Kidney (tissue), 14 donors: ENCODE data around the gene SCN5A. TPM values are rescaled to one million over a fixed set of nuclear protein-coding genes. Genes with fewer than 3 reads are reported as not detected.

ENCODE experiments used
- DNase-seq, 5 donors: peaks; one replicate each; pipeline ENCODE4 v3.0.0-alpha.2; 2013 to 2020
- FAIRE-seq: peaks from 2 replicates; lab custom pipeline; 2012; peaks lifted over from hg19 to GRCh38; lab: Jason Lieb, UNC
- H3K27ac ChIP-seq, 2 donors: one replicate each; pipeline ENCODE4 v1.7.0; 2013; ENCODE audit warnings: low read depth in 2 of 2, low read length in 2 of 2, inconsistent platforms in 1 of 2
- H3K27me3 ChIP-seq: one replicate; pipeline ENCODE4 v1.7.1; 2013; ENCODE audit warnings: low read length, inconsistent platforms; ENCODE audit not compliant: control insufficient read depth, insufficient read depth
- H3K36me3 ChIP-seq, 3 donors: one replicate each; pipeline versions ENCODE4 v1.7.0 to v1.7.1; 2013; ENCODE audit warnings: low read length in 3 of 3, control low read depth in 1 of 3, inconsistent platforms in 1 of 3; ENCODE audit not compliant: insufficient read depth in 3 of 3, control insufficient read depth in 2 of 3
- H3K4me1 ChIP-seq, 3 donors: one replicate each; pipeline versions ENCODE4 v1.7.0 to v1.7.1; 2013; ENCODE audit warnings: low read length in 3 of 3, inconsistent platforms in 1 of 3, low read depth in 1 of 3; ENCODE audit not compliant: control insufficient read depth in 2 of 3, insufficient read depth in 2 of 3
- H3K4me3 ChIP-seq, 3 donors: one replicate each; pipeline versions ENCODE4 v1.7.0 to v1.8.1; 2013; ENCODE audit warnings: low read length in 3 of 3, control low read depth in 1 of 3, inconsistent platforms in 1 of 3
- H3K9ac ChIP-seq, 3 donors: one replicate each; pipeline versions ENCODE4 v1.7.0 to v1.7.1; 2013; ENCODE audit warnings: low read length in 3 of 3, control low read depth in 1 of 3, inconsistent platforms in 1 of 3
- H3K9me3 ChIP-seq, 3 donors: one replicate each; pipeline versions ENCODE4 v1.7.0 to v1.7.1; 2013; ENCODE audit warnings: low read length in 3 of 3, control low read depth in 1 of 3, inconsistent platforms in 1 of 3; ENCODE audit not compliant: control insufficient read depth in 2 of 3, insufficient read depth in 1 of 3
- CTCF ChIP-seq: IDR thresholded peaks from 3 replicates; pipeline ENCODE4 v1.5.1; 2012; ENCODE audit warnings: mild to moderate bottlenecking, moderate library complexity, borderline replicate concordance; ENCODE audit not compliant: insufficient read depth; ENCODE audit errors: extremely low read depth
- intact Hi-C: fragments of 100-400 bp; cut with DNase I; formaldehyde crosslinking; loops from one replicate; pipeline ENCODE4 v1.11.1; 2022
- polyA plus RNA-seq: library from polyadenylated mRNA; stranded (reverse); fragments of 350-450 nt; fragmentation: Illumina TruSeq; extraction: RNeasy Lipid Tissue Mini Kit (QIAGEN cat#74804); gene quantifications from one replicate; pipeline ENCODE4 v1.2.3, GENCODE V29; 2014; ENCODE audit warnings: low read depth, low replicate concordance; ENCODE audit not compliant: insufficient read depth
- total RNA-seq: library from RNA; stranded (reverse); fragmentation: NEBNext Ultra II Directional; extraction: Animal tissue kit (Norgen Biotek cat#: 25700); gene quantifications from one replicate; pipeline ENCODE4 v1.2.1, GENCODE V29; 2021
- donor health status: control.
- donor health status: control.
- donor health status: control.
- donor health status: control.
- donor health status: control.
- donor health status: DM: yes; HTN: yes; CAD: no.
- donor health status: Normal renal cell carcinoma (clear cell type).

Gene SCN5A
- total and polyA plus RNA-seq, 2 donors from 2014 or later, result 0.06 to 0.72 TPM

DNA sequence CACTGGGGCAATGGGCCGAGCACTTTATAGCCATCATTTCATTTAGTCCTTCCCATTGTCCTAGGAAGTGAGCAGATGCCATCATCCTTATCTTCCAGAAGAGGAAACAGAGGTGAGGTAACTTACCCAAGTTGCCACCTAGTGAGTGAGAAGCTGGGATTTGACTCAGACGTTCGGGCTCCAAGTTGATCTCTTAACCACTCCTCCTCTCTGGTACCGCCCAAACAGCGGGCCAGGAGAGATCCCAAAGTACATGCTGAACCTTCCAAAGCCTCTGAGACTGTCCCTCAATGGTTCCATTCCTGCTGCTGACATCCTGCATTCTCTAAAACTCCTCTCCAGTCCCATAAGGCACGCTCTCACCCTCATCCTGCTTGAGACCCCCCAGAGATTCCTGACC lies 97.1 kb downstream of the SCN5A start:
- intact Hi-C loops, result no loop called here
- no peaks in the 10 kb centered on the region for H3K36me3 ChIP-seq
- H3K9ac ChIP-seq, result no peak overlapping the region
- no peak for TF ChIP-seq CTCF
- no peak for FAIRE-seq
- H3K9me3 ChIP-seq, result no peaks in the 10 kb centered on the region
- H3K27ac ChIP-seq, result no peak overlapping the region
- no peaks in the 10 kb centered on the region for H3K27me3 ChIP-seq
- H3K4me1 ChIP-seq, result no peaks in the 10 kb centered on the region
- no peak for DNase-seq
- no peak overlapping the region for H3K4me3 ChIP-seq

DNA sequence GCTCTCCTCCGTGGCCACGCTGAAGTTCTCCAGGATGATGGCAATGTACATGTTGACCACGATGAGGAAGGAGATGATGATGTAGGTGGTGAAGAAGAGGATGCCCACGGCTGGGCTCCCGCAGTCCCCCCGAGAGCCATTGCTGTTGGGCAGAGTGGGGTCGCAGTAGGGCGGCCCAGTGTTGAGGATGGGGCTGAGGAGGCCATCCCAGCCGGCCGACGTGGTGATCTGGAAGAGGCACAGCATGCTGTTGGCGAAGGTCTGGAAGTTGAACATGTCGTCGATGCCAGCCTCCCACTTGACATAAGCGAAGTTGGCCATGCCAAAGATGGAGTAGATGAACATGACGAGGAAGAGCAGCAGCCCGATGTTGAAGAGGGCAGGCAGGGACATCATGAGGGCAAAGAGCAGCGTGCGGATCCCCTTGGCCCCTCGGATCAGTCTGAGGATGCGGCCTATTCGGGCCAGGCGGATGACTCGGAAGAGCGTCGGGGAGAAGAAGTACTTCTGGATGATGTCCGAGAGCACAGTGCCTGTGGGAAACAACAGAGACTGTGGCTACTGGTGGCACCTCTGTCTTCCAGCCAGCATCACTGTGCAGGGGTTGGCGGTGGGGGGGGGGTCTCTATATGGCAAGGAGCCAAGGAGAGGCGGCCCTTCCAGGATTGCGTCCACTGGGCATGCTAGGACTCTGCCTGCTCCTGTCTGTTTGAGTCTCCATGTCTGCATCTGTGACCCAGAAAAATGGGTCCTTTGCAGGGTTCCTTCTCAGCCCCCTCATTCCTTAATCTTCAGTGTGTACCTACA lies 98.3 kb downstream of the SCN5A start:
- no peaks in the 10 kb centered on the region for H3K27me3 ChIP-seq
- DNase-seq, result peak in 1 of 5 donors; percentile 45
- no peak overlapping the region for H3K9ac ChIP-seq
- intact Hi-C loops, result no loop called here
- H3K4me1 ChIP-seq, result no peaks in the 10 kb centered on the region
- no peak for TF ChIP-seq CTCF
- no peak overlapping the region for H3K27ac ChIP-seq
- no peak overlapping the region for H3K4me3 ChIP-seq
- H3K36me3 ChIP-seq, result no peaks in the 10 kb centered on the region
- no peaks in the 10 kb centered on the region for H3K9me3 ChIP-seq
- no peak for FAIRE-seq

DNA sequence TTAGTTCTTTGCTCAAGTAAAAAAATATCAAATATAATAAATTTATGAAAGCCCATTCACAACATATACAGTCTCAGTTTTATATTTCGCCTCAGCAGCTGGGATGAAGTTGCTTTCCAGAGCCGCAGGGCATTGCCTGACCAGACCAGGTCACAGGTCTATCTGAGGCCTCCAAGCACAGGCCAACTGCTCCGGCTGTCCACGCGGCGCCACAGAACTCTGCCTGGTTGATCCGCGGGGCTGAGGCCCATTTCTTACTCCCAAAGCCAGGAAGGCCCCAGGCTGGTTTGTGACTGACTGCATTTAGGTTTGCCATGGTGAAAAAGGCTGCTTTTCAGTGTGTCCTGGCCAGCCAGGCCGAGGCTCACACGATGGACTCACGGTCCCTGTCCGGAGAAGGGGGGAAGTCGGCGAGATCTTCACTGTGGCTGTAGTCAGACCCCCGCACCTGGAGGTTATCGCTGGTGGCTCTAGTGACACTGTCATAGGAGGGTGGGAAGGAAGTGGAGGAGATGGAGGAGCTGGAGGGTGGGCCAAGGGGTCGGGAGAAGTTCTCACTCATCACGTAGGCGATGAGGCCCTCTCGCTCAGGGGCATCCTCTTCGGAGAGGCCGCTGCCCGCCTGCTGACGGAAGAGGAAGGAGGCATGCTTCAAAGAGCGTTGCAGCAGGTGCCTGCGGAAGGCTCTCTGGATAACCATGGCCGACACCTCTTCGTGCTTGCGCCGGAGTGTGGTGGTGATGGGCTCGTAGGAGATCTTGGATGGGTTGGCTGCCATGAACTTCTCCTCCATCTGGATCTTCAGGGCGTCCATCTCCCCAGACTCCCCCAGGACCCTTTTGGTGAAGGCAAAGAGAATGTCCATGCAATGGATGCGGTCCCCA lies 99.3 kb downstream of the SCN5A start:
- H3K27me3 ChIP-seq, result no peaks in the 10 kb centered on the region
- H3K36me3 ChIP-seq, result no peaks in the 10 kb centered on the region
- FAIRE-seq, result no peak
- TF ChIP-seq CTCF, result no peak
- H3K9ac ChIP-seq, result no peak overlapping the region
- DNase-seq, result peak in 1 of 5 donors; percentile 26
- no peaks in the 10 kb centered on the region for H3K9me3 ChIP-seq
- H3K4me3 ChIP-seq, result no peak overlapping the region
- no peak overlapping the region for H3K27ac ChIP-seq
- H3K4me1 ChIP-seq, result no peaks in the 10 kb centered on the region
- intact Hi-C loops, result no loop called here
